NCI-H187 treated with DMSO at 0.1 percent for 48 hours (cell line): Measurements from ENCODE around the gene CIAO2A.

Experiments used
- DNase-seq: peaks from one replicate; lab custom pipeline; 2025; lab: John Stamatoyannopoulos, UW

Gene CIAO2A

DNA sequence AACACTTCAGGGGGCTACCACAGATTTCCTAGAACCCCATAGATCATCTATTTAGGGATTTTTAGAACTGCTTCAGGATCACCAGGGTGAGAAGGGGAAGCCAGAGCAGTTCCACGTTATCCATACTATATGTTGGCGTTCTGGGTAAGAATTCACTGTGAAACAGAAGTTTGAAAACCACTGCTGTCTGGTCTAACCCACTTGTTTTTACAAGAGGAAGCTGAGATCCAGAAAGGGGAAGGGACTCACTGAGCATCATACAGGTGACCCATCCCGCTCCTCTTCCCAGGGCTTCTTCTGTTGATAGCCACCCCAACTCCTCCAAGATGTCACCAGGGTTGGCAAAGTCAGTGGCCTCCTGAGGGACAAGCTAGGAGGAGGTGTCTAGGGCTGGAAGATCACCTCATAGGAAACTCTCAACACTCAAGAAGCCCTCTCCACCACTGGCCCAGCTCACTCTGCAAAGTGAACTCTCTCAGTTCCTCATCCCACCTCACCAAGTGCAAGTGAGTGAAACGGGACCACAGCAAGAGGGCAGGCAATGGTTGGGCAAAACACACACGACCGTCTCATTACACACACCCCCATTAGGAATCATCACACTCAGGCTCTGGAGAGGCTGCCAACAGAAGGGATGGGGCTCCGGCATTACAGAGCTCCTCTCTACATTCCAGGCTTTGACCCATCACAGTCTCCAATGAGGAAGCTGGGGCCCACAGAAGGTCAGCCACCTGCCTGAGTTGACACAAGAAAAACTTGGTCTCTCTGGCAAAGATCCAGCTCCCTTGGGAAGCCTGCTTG is 49.1 kb downstream of the CIAO2A start:
- DNase-seq, result no peak

DNA sequence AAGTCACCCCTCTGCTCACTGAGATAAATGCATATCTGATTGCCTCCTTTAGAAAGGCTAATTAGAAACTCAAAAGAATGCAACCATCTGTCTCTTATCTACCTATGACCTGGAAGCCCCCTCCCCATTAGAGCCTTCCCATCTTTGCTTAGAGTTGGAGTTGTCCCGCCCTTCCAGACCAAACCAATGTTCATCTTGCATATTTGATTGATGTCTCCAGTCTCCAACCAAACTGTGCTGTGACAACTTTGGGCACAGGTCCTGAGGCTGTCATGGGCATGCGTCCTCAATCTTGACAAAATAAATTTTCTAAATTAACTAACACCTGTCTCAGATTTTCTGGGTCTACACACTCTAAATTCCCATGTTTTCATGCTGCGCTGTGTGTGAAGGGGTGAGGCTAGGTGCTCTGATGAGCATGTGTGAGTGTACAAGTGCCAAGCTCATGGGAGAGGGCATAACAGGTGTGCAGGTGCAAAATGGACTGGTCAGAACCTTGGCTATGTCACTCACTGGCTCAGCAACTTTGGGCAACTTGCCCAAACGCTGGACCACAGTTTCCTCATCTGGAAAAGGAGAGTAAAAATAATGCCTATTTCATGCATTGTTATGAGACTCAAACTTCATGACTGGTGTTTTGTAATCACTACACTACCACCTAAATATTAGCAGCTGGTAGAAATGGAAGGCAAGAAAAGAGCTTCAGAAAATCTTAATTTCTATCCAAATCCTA is 54.6 kb downstream of the CIAO2A start:
- no peak for DNase-seq

GRCh38 chr15:64037966-64038365 is 55.7 kb downstream of the CIAO2A start:
- DNase-seq, result no peak

GRCh38 chr15:64037116-64037515 is 56.5 kb downstream of the CIAO2A start:
- no peak for DNase-seq

DNA sequence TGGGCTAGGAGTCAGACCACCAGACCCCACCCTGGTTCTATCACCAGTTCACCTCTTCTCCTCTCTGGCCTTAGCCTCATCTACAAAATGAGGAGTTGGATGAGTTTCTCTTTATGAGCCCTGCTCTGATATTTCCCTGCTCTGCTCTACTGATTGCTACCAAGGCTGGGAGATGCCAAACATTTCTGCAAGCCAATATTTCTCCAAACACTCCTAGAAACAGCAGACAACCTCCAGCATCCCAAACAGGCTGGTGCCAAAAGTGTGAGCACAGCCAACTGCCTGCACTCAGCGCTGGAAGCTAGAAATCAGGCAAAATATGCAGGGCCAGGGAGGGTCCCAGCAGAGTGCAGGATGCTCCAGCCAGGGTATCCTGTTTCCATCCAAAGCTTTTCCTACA is 58.1 kb downstream of the CIAO2A start:
- no peak for DNase-seq

DNA sequence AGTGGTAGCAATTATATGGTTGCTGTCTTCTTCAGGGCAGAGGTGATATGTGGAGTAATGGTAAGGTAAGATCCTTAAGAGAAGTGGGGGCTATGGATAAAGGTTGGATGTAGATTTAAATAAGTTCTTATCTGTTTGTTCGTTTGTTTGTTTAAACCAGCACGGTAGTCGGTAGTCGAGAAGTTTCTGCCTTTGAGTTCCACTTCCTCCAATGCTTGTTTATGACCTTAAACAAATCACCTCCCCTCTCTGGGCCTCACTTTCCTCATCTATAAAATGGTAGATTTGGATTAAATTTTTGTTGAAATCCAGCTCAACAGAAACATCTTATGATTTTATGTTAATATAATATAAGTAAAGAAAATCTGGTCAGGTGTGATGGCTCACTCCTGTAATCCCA is 59.1 kb downstream of the CIAO2A start:
- DNase-seq, result no peak

GRCh38 chr15:64032329-64032728 is 61.3 kb downstream of the CIAO2A start:
- DNase-seq, result no peak

DNA sequence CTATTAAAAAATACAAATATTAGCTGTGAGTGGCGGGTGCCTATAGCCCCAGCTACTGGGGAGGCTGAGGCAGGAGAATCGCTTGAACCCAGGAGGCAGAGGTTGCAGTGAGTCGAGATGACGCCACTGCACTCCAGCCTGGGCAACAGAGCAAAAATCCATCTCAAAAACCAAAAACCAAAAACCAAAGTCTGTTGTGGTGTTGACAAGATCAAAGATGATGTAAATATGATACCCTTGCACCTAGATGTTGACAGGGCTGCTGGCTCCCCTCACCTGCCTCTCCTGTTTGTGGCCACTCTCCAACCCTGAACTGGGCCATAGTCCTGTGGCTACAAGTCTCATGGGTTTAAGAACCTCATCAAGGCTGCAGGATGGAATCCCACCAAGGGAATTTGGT is 63.5 kb downstream of the CIAO2A start:
- DNase-seq, result no peak

DNA sequence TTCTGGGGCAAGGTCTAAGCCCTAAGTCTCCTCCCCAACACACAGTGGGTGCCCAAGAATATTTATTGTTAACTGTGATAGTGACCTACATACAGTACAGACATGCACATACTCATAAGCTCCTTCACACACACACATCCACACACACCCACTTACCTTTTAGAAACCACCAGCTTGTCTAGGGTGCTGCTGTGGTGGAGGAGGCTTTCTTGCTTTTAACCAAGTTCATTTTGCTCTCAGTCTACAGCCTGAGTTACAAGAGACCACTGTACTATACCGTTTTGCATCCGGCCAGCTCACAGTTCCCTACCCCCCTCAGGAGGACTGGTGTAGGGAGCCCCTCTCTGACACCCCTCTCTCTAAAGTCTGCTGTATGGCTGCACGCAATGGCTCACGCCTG is 64.0 kb downstream of the CIAO2A start:
- DNase-seq, result no peak

DNA sequence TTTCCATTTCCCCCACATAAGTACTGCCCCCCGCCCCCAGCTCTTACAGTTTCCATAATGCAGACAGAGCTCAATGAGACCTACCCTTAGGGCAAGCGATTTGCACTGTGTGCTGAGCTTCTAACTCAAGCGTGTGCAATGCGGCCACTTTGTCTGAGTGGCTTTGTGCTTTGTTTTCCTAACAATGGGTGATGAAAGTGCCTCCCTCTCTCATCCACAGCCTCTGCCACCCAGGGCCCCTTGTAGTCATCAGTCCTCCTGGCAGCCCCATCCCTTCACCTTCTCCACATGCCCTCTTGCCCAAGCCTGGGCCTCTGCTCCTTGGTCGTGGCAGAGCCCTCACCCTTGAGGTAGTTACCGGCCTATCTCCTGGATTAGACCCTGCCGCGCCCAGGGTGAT is 64.5 kb downstream of the CIAO2A start:
- no peak for DNase-seq

- no peak for DNase-seq
These were observed 67.0 kb downstream of the CIAO2A start for GRCh38 chr15:64026591-64026990.

- no peak for DNase-seq
These were observed 69.2 kb downstream of the CIAO2A start for GRCh38 chr15:64024172-64025050.

- no peak for DNase-seq
These were observed 70.4 kb downstream of the CIAO2A start for GRCh38 chr15:64023220-64023619.

DNA sequence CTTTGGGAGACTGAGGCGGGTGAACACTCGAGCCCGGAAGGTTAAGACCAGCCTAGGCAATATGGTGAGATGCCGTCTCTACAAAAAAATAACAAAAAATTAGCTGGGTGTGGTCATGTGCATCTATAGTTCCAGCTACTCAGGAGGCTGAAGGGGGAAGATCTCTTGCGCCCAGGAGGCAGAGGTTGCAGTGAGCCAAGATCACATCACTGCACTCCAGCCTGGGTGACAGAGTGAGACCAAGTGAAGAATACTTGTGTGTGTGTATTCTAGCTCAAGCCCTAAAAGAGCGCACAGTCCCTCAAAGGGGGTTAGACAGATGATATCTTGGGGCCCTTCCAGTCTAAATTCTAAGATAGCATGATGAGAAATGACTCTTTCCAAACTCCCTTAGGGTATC is 71.1 kb downstream of the CIAO2A start:
- DNase-seq, result no peak
